Lower lobe of right lung (tissue), 2 donors: ENCODE measurements around the gene AATK. TPM values are rescaled to one million over a fixed set of nuclear protein-coding genes. Genes with fewer than 3 reads are reported as not detected.

Experiments
- ATAC-seq, 2 donors: fragments of 200-7000 bp; cut with Tn5 transposase; one replicate each; pipeline ENCODE4 v1.9.1; 2020 to 2022; ENCODE audit warnings: mild to moderate bottlenecking in 2 of 2, moderate library complexity in 2 of 2
- DNase-seq: peaks from one replicate; pipeline ENCODE4 v3.0.0-alpha.2; 2020
- H3K27ac ChIP-seq: fragments of 200-600 bp; one replicate; pipeline ENCODE4 v1.8.0; 2022
- H3K27me3 ChIP-seq: fragments of 200-600 bp; one replicate; pipeline ENCODE4 v1.8.0; 2022; ENCODE audit warnings: low read depth
- H3K36me3 ChIP-seq: fragments of 200-600 bp; one replicate; pipeline ENCODE4 v1.8.0; 2022; ENCODE audit warnings: mild to moderate bottlenecking
- H3K4me1 ChIP-seq: fragments of 200-600 bp; one replicate; pipeline ENCODE4 v1.8.0; 2022
- H3K4me3 ChIP-seq: fragments of 200-600 bp; one replicate; pipeline ENCODE4 v1.8.0; 2022; ENCODE audit warnings: mild to moderate bottlenecking
- H3K9me3 ChIP-seq: fragments of 200-600 bp; one replicate; pipeline ENCODE4 v1.8.0; 2022
- CTCF ChIP-seq: fragments of 200-600 bp; IDR thresholded peaks from one replicate; pipeline ENCODE4 v1.8.0; 2022; ENCODE audit warnings: antibody characterized with exemption, mild to moderate bottlenecking
- intact Hi-C: fragments of 100-400 bp; cut with DNase I; formaldehyde crosslinking; loops from one replicate; pipeline ENCODE4 v1.11.0; 2022
- total RNA-seq: library from RNA; stranded (reverse); fragmentation: NEBNext Ultra II Directional; extraction: Animal tissue kit (Norgen Biotek cat#: 25700); gene quantifications from one replicate; pipeline ENCODE4 v1.2.1, GENCODE V29; 2021
- donor health status: DM: no; HTN: yes; CAD: no; lungs with severe emphysema.

The AATK gene
- total RNA-seq, 1 donor from 2014 or later = 64.0 TPM

- ATAC-seq (no peak), DNase-seq (no peak)
- H3K9me3 ChIP-seq = no peaks in the 10 kb centered on the region
- peaks cover 25% of the 10 kb centered on the region for H3K4me1 ChIP-seq
- H3K4me3 ChIP-seq = no peak overlapping the region
- H3K27me3 ChIP-seq = no peaks in the 10 kb centered on the region
- H3K27ac ChIP-seq = no peak overlapping the region
- H3K36me3 ChIP-seq = peaks cover 17% of the 10 kb centered on the region
- no peak for TF ChIP-seq CTCF
- intact Hi-C loops = no loop called here
Observed at GRCh38 chr17:81074875-81075274, 91.1 kb downstream of the AATK start.

- Histone ChIP-seq H3K27me3 (no peaks in the 10 kb centered on the region), H3K36me3 (peaks cover 11% of the 10 kb centered on the region), H3K9me3 (no peaks in the 10 kb centered on the region), H3K27ac (peak overlapping the region; percentile 83), H3K4me3 (no peak overlapping the region), H3K4me1 (peaks cover 25% of the 10 kb centered on the region)
- TF ChIP-seq CTCF = no peak
- DNase-seq (no peak), ATAC-seq (no peak)
- intact Hi-C loops = no loop called here
Observed at GRCh38 chr17:81073967-81074839, 91.8 kb downstream of the AATK start.

GRCh38 chr17:81071761-81072741 is 94.0 kb downstream of the AATK start:
- DNase-seq (peak; percentile 86), ATAC-seq (peak; percentile 89 to 91)
- intact Hi-C loops = no loop called here
- H3K27me3 ChIP-seq = no peaks in the 10 kb centered on the region
- peaks cover 25% of the 10 kb centered on the region for H3K4me1 ChIP-seq
- H3K36me3 ChIP-seq = peaks cover 18% of the 10 kb centered on the region
- no peak overlapping the region for H3K4me3 ChIP-seq
- peak overlapping the region; percentile 83 for H3K27ac ChIP-seq
- H3K9me3 ChIP-seq = no peaks in the 10 kb centered on the region
- TF ChIP-seq CTCF = no peak

- Histone ChIP-seq H3K27ac (peak overlapping the region; percentile 83), H3K36me3 (peaks cover 12% of the 10 kb centered on the region), H3K9me3 (no peaks in the 10 kb centered on the region), H3K4me1 (peaks cover 26% of the 10 kb centered on the region), H3K4me3 (no peak overlapping the region), H3K27me3 (no peaks in the 10 kb centered on the region)
- intact Hi-C loops = no loop called here
- TF ChIP-seq CTCF = no peak
- ATAC-seq (no peak), DNase-seq (no peak)
Observed at GRCh38 chr17:81070541-81071246, 95.3 kb downstream of the AATK start.

- Histone ChIP-seq H3K27ac (no peak overlapping the region), H3K4me1 (peaks cover 41% of the 10 kb centered on the region), H3K4me3 (no peak overlapping the region), H3K9me3 (no peaks in the 10 kb centered on the region), H3K27me3 (no peaks in the 10 kb centered on the region), H3K36me3 (peaks cover 12% of the 10 kb centered on the region)
- no peak for ATAC-seq
- no peak for DNase-seq
- intact Hi-C loops = no loop called here
- TF ChIP-seq CTCF = no peak
Observed at GRCh38 chr17:81069135-81069645, 96.8 kb downstream of the AATK start.
